Activated CD4-positive, alpha-beta T cell treated with anti-CD3 and anti-CD28 coated beads for 1 hour (primary cell): Measurements from ENCODE around the gene REG3G.
"Not testable (repeated sequence)": the region's sequence is repeated elsewhere in the genome, so short reads cannot be mapped to it uniquely, and the experiment has no call there.

Experiments used
- DNase-seq: peaks from one replicate; pipeline ENCODE4 v3.0.0-alpha.2; 2020

The REG3G gene

DNA sequence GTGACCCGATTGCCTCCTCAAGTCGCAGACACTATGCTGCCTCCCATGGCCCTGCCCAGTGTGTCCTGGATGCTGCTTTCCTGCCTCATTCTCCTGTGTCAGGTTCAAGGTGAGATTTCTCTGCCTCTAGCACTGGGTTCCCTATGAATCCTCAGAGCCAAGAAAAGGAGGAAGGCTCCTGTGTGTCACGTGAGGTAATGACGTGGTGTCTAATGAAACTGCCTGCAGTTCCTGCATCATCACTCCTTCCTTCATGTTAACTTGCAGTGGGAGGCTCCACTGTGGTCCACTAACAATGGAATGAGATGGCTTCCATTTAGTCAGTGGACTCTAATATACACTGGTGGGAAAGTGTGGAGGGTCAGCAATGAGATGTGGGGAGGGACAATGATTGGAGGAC lies 559 bp downstream of the REG3G start:
- no peak for DNase-seq

GRCh38 chr2:79039944-79040343 lies 14.4 kb downstream of the REG3G start:
- no peak for DNase-seq

- DNase-seq, result no peak
These were observed 15.5 kb downstream of the REG3G start for GRCh38 chr2:79041032-79041448.

GRCh38 chr2:79053486-79053885 lies 28.0 kb downstream of the REG3G start:
- DNase-seq, result not testable (repeated sequence)

- DNase-seq, result not testable (repeated sequence)
These were observed 29.3 kb downstream of the REG3G start for GRCh38 chr2:79054769-79055168.

GRCh38 chr2:79065201-79065600 lies 39.7 kb downstream of the REG3G start:
- DNase-seq, result no peak

- DNase-seq, result no peak
These were observed 45.6 kb downstream of the REG3G start for GRCh38 chr2:79071078-79071477.
